Right atrium auricular region (tissue), 2 donors: ENCODE data around the gene INPP5F. TPM values are rescaled to one million over a fixed set of nuclear protein-coding genes. Genes with fewer than 3 reads are reported as not detected.

Experiments
- DNase-seq: peaks from one replicate; pipeline ENCODE4 v3.0.0-alpha.2; 2019; ENCODE audit warnings: low spot score
- H3K27ac ChIP-seq, 2 donors: fragments of 200-600 bp; sonication (generic); 1 replicate in 1 of 2; 2 replicates in 1 of 2; pipeline ENCODE4 v1.5.1; 2016 to 2019
- H3K27me3 ChIP-seq, 2 donors: fragments of 200-600 bp; sonication (generic); one replicate each; pipeline versions ENCODE4 v1.5.1 to v1.6.0; 2017 to 2019
- H3K36me3 ChIP-seq: fragments of 200-600 bp; sonication (generic); one replicate; pipeline ENCODE4 v1.5.1; 2016
- H3K4me1 ChIP-seq, 2 donors: fragments of 200-600 bp; sonication (generic); one replicate each; pipeline versions ENCODE4 v1.5.1 to v1.6.0; 2017 to 2019
- H3K4me3 ChIP-seq, 2 donors: fragments of 200-600 bp; sonication (generic); 1 replicate in 1 of 2; 2 replicates in 1 of 2; pipeline ENCODE4 v1.5.1; 2017 to 2019; ENCODE audit warnings: mild to moderate bottlenecking in 1 of 2, moderate library complexity in 1 of 2
- H3K9me3 ChIP-seq, 2 donors: fragments of 200-600 bp; sonication (generic); one replicate each; pipeline ENCODE4 v1.5.1; 2019
- CTCF ChIP-seq, 2 donors: fragments of 200-600 bp; sonication (generic); IDR thresholded peaks; one replicate each; pipeline ENCODE4 v1.5.1; 2019; ENCODE audit warnings: antibody characterized with exemption in 2 of 2
- total RNA-seq, 2 donors: library from RNA; depleted of rRNA; stranded (reverse); fragments of >200 nt; gene quantifications; one replicate each; pipeline ENCODE4 v1.1.0, GENCODE V29; 2016

INPP5F gene
- total RNA-seq, 2 donors from 2014 or later: 3.9 to 6.2 TPM

- H3K4me1 ChIP-seq: no peaks in the 10 kb centered on the region
- no peaks in the 10 kb centered on the region for H3K36me3 ChIP-seq
- H3K27me3 ChIP-seq: no peaks in the 10 kb centered on the region
- no peak overlapping the region for H3K27ac ChIP-seq
- no peaks in the 10 kb centered on the region for H3K9me3 ChIP-seq
- no peak for TF ChIP-seq CTCF (IDR thresholded peaks at IDR 0.05)
- H3K4me3 ChIP-seq: no peak overlapping the region
- DNase-seq: no peak
These were observed 86.8 kb downstream of the INPP5F start for GRCh38 chr10:119812684-119813083.

GRCh38 chr10:119815671-119816070 lies 89.8 kb downstream of the INPP5F start:
- no peaks in the 10 kb centered on the region for H3K36me3 ChIP-seq

GRCh38 chr10:119817991-119818888 lies 92.4 kb downstream of the INPP5F start:
- DNase-seq: no peak
- H3K4me3 ChIP-seq: peak overlapping the region; percentile 23 to 36
- TF ChIP-seq CTCF (IDR thresholded peaks at IDR 0.05): no peak
- H3K36me3 ChIP-seq: peaks cover 2% of the 10 kb centered on the region
- no peaks in the 10 kb centered on the region for H3K9me3 ChIP-seq
- H3K27me3 ChIP-seq: no peaks in the 10 kb centered on the region
- H3K4me1 ChIP-seq: no peaks in the 10 kb centered on the region
- H3K27ac ChIP-seq: no peak overlapping the region

More at GRCh38 chr10:119815671-119816070, 89.8 kb downstream of the INPP5F start:
- TF ChIP-seq CTCF (IDR thresholded peaks at IDR 0.05): no peak
- Histone ChIP-seq H3K4me1 (no peaks in the 10 kb centered on the region), H3K4me3 (no peak overlapping the region), H3K9me3 (no peaks in the 10 kb centered on the region), H3K27ac (no peak overlapping the region), H3K27me3 (no peaks in the 10 kb centered on the region)
- DNase-seq: no peak

- no peaks in the 10 kb centered on the region for H3K27me3 ChIP-seq
- peaks cover 8% of the 10 kb centered on the region for H3K36me3 ChIP-seq
- no peak for DNase-seq
- no peaks in the 10 kb centered on the region for H3K4me1 ChIP-seq
- H3K27ac ChIP-seq: no peak overlapping the region
- H3K4me3 ChIP-seq: peak overlapping the region; percentile 23 to 36
- H3K9me3 ChIP-seq: no peaks in the 10 kb centered on the region
- TF ChIP-seq CTCF (IDR thresholded peaks at IDR 0.05): no peak
These were observed 93.0 kb downstream of the INPP5F start for GRCh38 chr10:119818889-119819270.

GRCh38 chr10:119821182-119821581 lies 95.3 kb downstream of the INPP5F start:
- no peaks in the 10 kb centered on the region for H3K9me3 ChIP-seq
- no peak overlapping the region for H3K4me3 ChIP-seq
- H3K4me1 ChIP-seq: no peaks in the 10 kb centered on the region
- DNase-seq: no peak
- H3K27me3 ChIP-seq: no peaks in the 10 kb centered on the region
- no peak for TF ChIP-seq CTCF (IDR thresholded peaks at IDR 0.05)
- H3K36me3 ChIP-seq: peaks cover 13% of the 10 kb centered on the region
- H3K27ac ChIP-seq: no peak overlapping the region
